A549 (cell line): Measurements from ENCODE around the gene SAPCD2. TPM values are rescaled to one million over a fixed set of nuclear protein-coding genes. Genes with fewer than 3 reads are reported as not detected.

ENCODE experiments used
- BHLHE40 ChIP-seq: IDR thresholded peaks from 2 replicates; pipeline ENCODE4 v1.6.1; 2012; ENCODE audit warnings: low read depth, low read length, inconsistent platforms
- CBX2 ChIP-seq: fragments of 200-600 bp; sonication (generic); IDR thresholded peaks from 2 replicates; pipeline ENCODE4 v1.6.1; 2016; ENCODE audit warnings: low read depth, mild to moderate bottlenecking, borderline replicate concordance
- CBX8 ChIP-seq: fragments of 200-600 bp; sonication (generic); IDR thresholded peaks from 2 replicates; pipeline ENCODE4 v1.6.1; 2016
- CEBPB ChIP-seq, 2 experiments: fragments of >200 bp in 1 of 2; sonication (Bioruptor Twin) in 1 of 2; formaldehyde crosslinking in 1 of 2; IDR thresholded peaks; 2 replicates each; pipeline ENCODE4 v1.6.1; 2012 to 2016
- CHD2 ChIP-seq: fragments of 150-350 bp; IDR thresholded peaks from 2 replicates; pipeline ENCODE4 v1.6.1; 2014; ENCODE audit warnings: low read length; ENCODE audit not compliant: partially characterized antibody
- CHD4 ChIP-seq: fragments of 200-600 bp; sonication (generic); IDR thresholded peaks from 2 replicates; pipeline ENCODE4 v1.6.1; 2016; ENCODE audit warnings: antibody characterized with exemption, mild to moderate bottlenecking, borderline replicate concordance
- E2F6 ChIP-seq: IDR thresholded peaks from 2 replicates; pipeline ENCODE4 v1.6.1; 2012; ENCODE audit warnings: low read depth, borderline replicate concordance
- EHF ChIP-seq: fragments of 250-450 bp; sonication (Bioruptor Pico); IDR thresholded peaks from 2 replicates; pipeline ENCODE4 v1.5.0; 2020; ENCODE audit warnings: mild to moderate bottlenecking
- EHMT2 ChIP-seq: fragments of 200-600 bp; sonication (generic); IDR thresholded peaks from 2 replicates; pipeline ENCODE4 v1.6.1; 2016; ENCODE audit warnings: antibody characterized with exemption, low read depth, mild to moderate bottlenecking, moderate library complexity
- ELK1 ChIP-seq: fragments of 150-350 bp; IDR thresholded peaks from 2 replicates; pipeline ENCODE4 v1.6.1; 2014; ENCODE audit warnings: low read depth, mild to moderate bottlenecking, low read length
- EP300 ChIP-seq, 2 experiments: fragments of >200 bp; sonication (Bioruptor Twin); formaldehyde crosslinking; IDR thresholded peaks; 2 replicates in 1 of 2; 3 replicates in 1 of 2; pipeline ENCODE4 v1.6.1; 2016 to 2017
- FOSL2 ChIP-seq, 2 experiments: fragments of 450-650 bp in 1 of 2; fragments of >200 bp in 1 of 2; sonication (Bioruptor Twin) in 1 of 2; formaldehyde crosslinking; IDR thresholded peaks; 2 replicates each; pipeline versions ENCODE4 v1.5.0 to v1.6.1; 2016 to 2020; ENCODE audit warnings: mild to moderate bottlenecking in 1 of 2, moderate library complexity in 1 of 2
- FOXS1 ChIP-seq: fragments of 250-450 bp; sonication (Bioruptor Pico); IDR thresholded peaks from 2 replicates; pipeline ENCODE4 v1.5.0; 2020; ENCODE audit warnings: mild to moderate bottlenecking, moderate library complexity
- GATA3 ChIP-seq: IDR thresholded peaks from 2 replicates; pipeline ENCODE4 v1.6.1; 2012; ENCODE audit warnings: borderline replicate concordance
- HES2 ChIP-seq: fragments of >200 bp; sonication (Bioruptor Twin); formaldehyde crosslinking; IDR thresholded peaks from 2 replicates; pipeline ENCODE4 v1.6.1; 2016
- HEYL ChIP-seq: fragments of 250-450 bp; sonication (Bioruptor Pico); IDR thresholded peaks from 2 replicates; pipeline ENCODE4 v1.8.0; 2021; ENCODE audit warnings: mild to moderate bottlenecking, moderate library complexity
- HOXA7 ChIP-seq: fragments of 250-450 bp; sonication (Bioruptor Pico); IDR thresholded peaks from 2 replicates; pipeline ENCODE4 v1.5.0; 2020; ENCODE audit warnings: mild to moderate bottlenecking, moderate library complexity
- HOXB13 ChIP-seq: fragments of 250-450 bp; sonication (Bioruptor Pico); IDR thresholded peaks from 2 replicates; pipeline ENCODE4 v1.5.0; 2020; ENCODE audit warnings: low read depth, mild to moderate bottlenecking, moderate library complexity
- HOXB5 ChIP-seq: fragments of 250-450 bp; sonication (Bioruptor Pico); IDR thresholded peaks from 2 replicates; pipeline ENCODE4 v1.5.0; 2020; ENCODE audit warnings: mild to moderate bottlenecking, moderate library complexity
- KDM1A ChIP-seq: fragments of 200-600 bp; sonication (generic); IDR thresholded peaks from 2 replicates; pipeline ENCODE4 v1.6.1; 2016; ENCODE audit warnings: low read depth, mild to moderate bottlenecking
- MAFK ChIP-seq: fragments of 450-650 bp; IDR thresholded peaks from 2 replicates; pipeline ENCODE4 v1.6.1; 2014; ENCODE audit not compliant: partially characterized antibody
- MAZ ChIP-seq: fragments of 150-350 bp; IDR thresholded peaks from 2 replicates; pipeline ENCODE4 v1.6.1; 2014; ENCODE audit warnings: antibody characterized with exemption, low read depth, low read length, borderline replicate concordance
- PHF8 ChIP-seq: fragments of 200-600 bp; sonication (generic); IDR thresholded peaks from 2 replicates; pipeline ENCODE4 v1.6.1; 2016; ENCODE audit warnings: low read depth, mild to moderate bottlenecking, antibody characterized with exemption, moderate library complexity, borderline replicate concordance
- POLR2A ChIP-seq: IDR thresholded peaks from 2 replicates; pipeline ENCODE4 v1.6.1; 2012; ENCODE audit warnings: mild to moderate bottlenecking, low read length
- POLR2AphosphoS2 ChIP-seq: conservative IDR thresholded peaks from 2 replicates; pipeline ENCODE4 v1.6.1; 2012; ENCODE audit warnings: low read length, improper control_type of control experiment, inconsistent platforms
- RCOR1 ChIP-seq: fragments of 150-350 bp; IDR thresholded peaks from 2 replicates; pipeline ENCODE4 v1.6.1; 2014; ENCODE audit warnings: antibody characterized with exemption, low read length, low read depth
- REST ChIP-seq: fragments of 200-600 bp; sonication (generic); IDR thresholded peaks from 2 replicates; pipeline ENCODE4 v1.6.1; 2016; ENCODE audit warnings: antibody characterized with exemption, mild to moderate bottlenecking, moderate library complexity
- RFX5 ChIP-seq: fragments of 450-650 bp; IDR thresholded peaks from 2 replicates; pipeline ENCODE4 v1.7.1; 2014; ENCODE audit warnings: antibody characterized with exemption, mild to moderate bottlenecking, moderate library complexity
- RNF2 ChIP-seq: fragments of 200-600 bp; sonication (generic); IDR thresholded peaks from 2 replicates; pipeline ENCODE4 v1.6.1; 2016; ENCODE audit warnings: low read depth, mild to moderate bottlenecking, antibody characterized with exemption, moderate library complexity, borderline replicate concordance
- SMC3 ChIP-seq: fragments of >200 bp; sonication (Bioruptor Twin); formaldehyde crosslinking; IDR thresholded peaks from 3 replicates; pipeline ENCODE4 v1.6.1; 2018; ENCODE audit warnings: inconsistent platforms
- TFCP2L1 ChIP-seq: fragments of 250-450 bp; sonication (Bioruptor Pico); IDR thresholded peaks from 2 replicates; pipeline ENCODE4 v1.5.0; 2021; ENCODE audit warnings: mild to moderate bottlenecking
- TP53 ChIP-seq: fragments of 250-450 bp; sonication (Bioruptor Pico); IDR thresholded peaks from 2 replicates; pipeline ENCODE4 v1.5.0; 2021; ENCODE audit warnings: mild to moderate bottlenecking, moderate library complexity
- USF2 ChIP-seq: fragments of 450-650 bp; IDR thresholded peaks from 2 replicates; pipeline ENCODE4 v1.6.1; 2014; ENCODE audit warnings: antibody characterized with exemption
- ZC3H11A ChIP-seq: fragments of 450-650 bp; IDR thresholded peaks from 2 replicates; pipeline ENCODE4 v1.6.1; 2014; ENCODE audit warnings: antibody characterized with exemption, mild to moderate bottlenecking
- ZFP36 ChIP-seq: fragments of 450-650 bp; IDR thresholded peaks from 2 replicates; pipeline ENCODE4 v1.6.1; 2014; ENCODE audit warnings: borderline replicate concordance; ENCODE audit not compliant: partially characterized antibody
- ZNF302 ChIP-seq: fragments of 250-450 bp; sonication (Bioruptor Pico); IDR thresholded peaks from 2 replicates; pipeline ENCODE4 v1.9.0; 2021; ENCODE audit warnings: inconsistent platforms, mild to moderate bottlenecking, moderate library complexity
- ZSCAN20 ChIP-seq: fragments of 250-450 bp; sonication (Bioruptor Pico); IDR thresholded peaks from 2 replicates; pipeline ENCODE4 v1.8.0; 2022; ENCODE audit warnings: mild to moderate bottlenecking, moderate library complexity
- polyA plus RNA-seq, 4 experiments: library from polyadenylated mRNA; depleted of rRNA in 3 of 4; stranded (reverse); fragments of >200 nt; fragmentation: RNase III in 1 of 4; extraction: RNeasy Plus Mini Kit Qiagen cat#74134 plus additional on column Dnase treatment in 1 of 4; gene quantifications; 2 replicates in 3 of 4; 3 replicates in 1 of 4; pipeline ENCODE4 v1.2.3, GENCODE V29; 2011 to 2017

SAPCD2 gene
- polyA plus RNA-seq, 2 of the 4 experiments (the other 2 are of a cell fraction), result 6.9 to 14.6 TPM

- peak; percentile 91 for TF ChIP-seq E2F6
- TF ChIP-seq POLR2AphosphoS2, result no peak
- TF ChIP-seq ZC3H11A, result no peak
- no peak for TF ChIP-seq EHMT2
- no peak for TF ChIP-seq TFCP2L1 (CRISPR knock-in tag)
- peak; percentile 62; the same call in 1 of the 2 replicates for TF ChIP-seq HOXB13 (CRISPR knock-in tag)
- TF ChIP-seq ELK1, result no peak
- peak; percentile 65 for TF ChIP-seq POLR2A
- no peak for TF ChIP-seq RNF2
- TF ChIP-seq FOSL2 (IDR thresholded peaks at IDR 0.05), result no peak
- TF ChIP-seq FOSL2 (CRISPR knock-in tag; IDR thresholded peaks at IDR 0.05), result no peak
- 0 out of 2 replicates have a peak, but pooled peaks have one; percentile 46 for TF ChIP-seq HOXB5 (CRISPR knock-in tag)
- TF ChIP-seq CBX8, result no peak
- TF ChIP-seq CEBPB (IDR thresholded peaks at IDR 0.05), result no peak
- no peak for TF ChIP-seq MAZ
- no peak for TF ChIP-seq EHF (CRISPR knock-in tag)
- no peak for TF ChIP-seq REST
- no peak for TF ChIP-seq CHD2
- no peak for TF ChIP-seq CBX2
- peak; percentile 75 for TF ChIP-seq USF2
- no peak for TF ChIP-seq HES2
- no peak for TF ChIP-seq GATA3
- no peak for TF ChIP-seq RFX5
- TF ChIP-seq SMC3, result no peak
- TF ChIP-seq EP300 (IDR thresholded peaks at IDR 0.05), result no peak
- TF ChIP-seq BHLHE40, result no peak
- TF ChIP-seq ZNF302 (CRISPR knock-in tag), result no peak
- TF ChIP-seq KDM1A, result no peak
- no peak for TF ChIP-seq MAFK
- TF ChIP-seq FOXS1 (CRISPR knock-in tag), result no peak
- TF ChIP-seq HEYL (CRISPR knock-in tag), result no peak
- 0 out of 2 replicates have a peak, but pooled peaks have one; percentile 54 for TF ChIP-seq TP53
- TF ChIP-seq ZSCAN20 (CRISPR knock-in tag), result no peak
- TF ChIP-seq ZFP36, result no peak
- TF ChIP-seq HOXA7 (CRISPR knock-in tag), result no peak
- no peak for TF ChIP-seq CHD4
- TF ChIP-seq PHF8, result no peak
- TF ChIP-seq RCOR1, result no peak
These were observed 44.4 kb upstream of the SAPCD2 start, which contains the start of gene DPP7 (continued) for GRCh38 chr9:137114613-137115393.
